HG02798 (cell line): ENCODE data around the gene CPEB3.
"Not testable (repeated sequence)": the region's sequence is repeated elsewhere in the genome, so short reads cannot be mapped to it uniquely, and the experiment has no call there.

ENCODE experiments used
- ATAC-seq: cut with Tn5 transposase; IDR thresholded peaks from one replicate; pipeline ENCODE4 v1.9.1; 2021; ENCODE audit warnings: mild to moderate bottlenecking; ENCODE audit not compliant: unreplicated experiment, poor library complexity

CPEB3 gene

DNA sequence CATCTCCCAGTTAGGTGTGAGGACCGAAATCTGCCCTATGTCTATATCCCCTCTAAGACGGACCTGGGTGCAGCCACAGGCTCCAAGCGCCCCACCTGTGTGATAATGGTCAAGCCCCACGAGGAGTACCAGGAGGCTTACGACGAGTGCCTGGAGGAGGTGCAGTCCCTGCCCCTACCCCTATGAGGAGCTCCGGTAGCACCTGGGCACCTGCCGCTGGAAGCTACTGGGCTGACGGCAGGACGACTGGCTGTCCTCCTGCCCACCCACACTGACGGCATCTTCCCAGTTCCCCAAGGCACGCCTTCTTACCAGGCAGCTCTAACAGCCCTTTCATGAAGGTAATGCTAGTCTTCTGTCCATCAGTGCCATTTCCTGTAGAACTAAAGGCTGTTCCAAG is 74.3 kb downstream of the CPEB3 start:
- not testable (repeated sequence) for ATAC-seq

GRCh38 chr10:92215222-92215621 is 75.7 kb downstream of the CPEB3 start:
- not testable (repeated sequence) for ATAC-seq

GRCh38 chr10:92213049-92213448 is 77.8 kb downstream of the CPEB3 start:
- no peak for ATAC-seq

GRCh38 chr10:92208736-92209135 is 82.1 kb downstream of the CPEB3 start:
- no peak for ATAC-seq

- ATAC-seq, result no peak
Measured at GRCh38 chr10:92208157-92208720, 82.6 kb downstream of the CPEB3 start.

- ATAC-seq, result no peak
Measured at GRCh38 chr10:92207061-92207460, 83.8 kb downstream of the CPEB3 start.

DNA sequence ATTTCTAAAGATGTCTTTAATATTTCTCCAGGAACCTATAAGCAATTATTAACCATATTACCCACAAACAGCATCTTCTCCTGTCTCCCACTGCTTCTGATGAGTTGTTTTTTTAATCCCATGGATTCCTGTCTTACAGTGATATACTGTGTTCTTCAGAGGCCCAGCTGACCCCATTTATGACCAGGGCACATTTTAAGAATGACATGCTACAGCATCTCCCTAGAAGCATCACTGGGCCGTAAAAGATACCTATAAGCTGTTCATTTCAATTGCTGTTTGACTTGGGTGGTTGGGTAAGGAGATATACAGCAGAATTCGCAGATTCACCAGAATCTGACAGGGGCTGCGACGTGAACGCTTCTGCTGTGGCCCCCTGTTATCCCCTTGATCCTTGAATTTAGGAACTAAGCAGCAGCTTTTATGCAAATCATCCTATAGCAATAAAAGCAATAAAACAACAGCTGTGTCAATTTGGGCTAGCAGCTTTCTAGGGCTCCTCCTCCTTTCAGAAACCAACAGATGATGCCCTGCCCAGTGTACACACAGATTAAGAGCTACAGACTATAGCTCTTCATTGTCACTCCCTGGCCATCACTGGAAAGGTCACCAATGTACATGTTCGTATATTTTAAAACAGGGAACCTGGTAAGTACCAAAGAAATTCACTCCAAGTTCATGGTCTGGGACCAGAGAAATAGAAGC is 86.8 kb downstream of the CPEB3 start:
- ATAC-seq, result no peak

DNA sequence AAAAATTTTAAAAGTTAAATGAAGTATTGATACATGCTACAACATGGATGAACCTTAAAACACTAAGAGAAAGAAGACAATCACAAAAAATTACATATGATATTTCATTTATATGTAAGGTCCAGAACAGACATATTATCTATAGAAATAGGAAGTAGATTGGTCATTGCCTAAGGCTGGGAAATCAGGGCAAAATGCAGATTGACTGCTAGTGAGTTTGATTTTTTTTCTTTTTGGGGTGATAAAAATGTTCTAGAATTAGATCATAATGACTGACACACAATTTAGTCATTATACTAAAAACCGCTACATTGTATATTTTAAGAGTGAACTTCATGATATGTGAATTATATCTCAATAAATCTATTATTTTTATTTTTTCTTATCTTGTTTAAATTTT is 88.3 kb downstream of the CPEB3 start:
- ATAC-seq, result no peak

- ATAC-seq, result no peak
Measured at GRCh38 chr10:92200564-92200963, 90.3 kb downstream of the CPEB3 start.

GRCh38 chr10:92187101-92187500 is 103.8 kb downstream of the CPEB3 start:
- ATAC-seq, result peak; percentile 68

GRCh38 chr10:92184977-92185376 is 105.9 kb downstream of the CPEB3 start:
- no peak for ATAC-seq

DNA sequence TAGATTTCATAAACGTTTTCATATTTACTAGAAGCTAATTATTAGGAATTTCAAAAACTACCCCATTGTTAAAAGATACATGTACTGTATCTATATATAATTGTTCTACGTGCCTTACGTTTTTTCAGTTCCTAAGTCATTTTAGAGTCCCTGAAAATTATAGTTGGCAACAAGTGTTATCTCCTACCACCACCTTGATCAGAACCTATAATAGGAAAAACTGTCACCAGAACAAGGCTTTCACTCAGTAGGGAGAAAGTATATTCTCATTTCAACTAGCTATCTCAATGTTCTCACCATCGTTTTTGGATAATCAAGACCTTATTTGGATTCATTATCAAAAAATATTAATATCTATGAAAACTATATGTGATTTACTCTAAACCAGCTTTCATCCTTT is 107.7 kb downstream of the CPEB3 start:
- no peak for ATAC-seq

- no peak for ATAC-seq
Measured at GRCh38 chr10:92181575-92181974, 109.3 kb downstream of the CPEB3 start.

DNA sequence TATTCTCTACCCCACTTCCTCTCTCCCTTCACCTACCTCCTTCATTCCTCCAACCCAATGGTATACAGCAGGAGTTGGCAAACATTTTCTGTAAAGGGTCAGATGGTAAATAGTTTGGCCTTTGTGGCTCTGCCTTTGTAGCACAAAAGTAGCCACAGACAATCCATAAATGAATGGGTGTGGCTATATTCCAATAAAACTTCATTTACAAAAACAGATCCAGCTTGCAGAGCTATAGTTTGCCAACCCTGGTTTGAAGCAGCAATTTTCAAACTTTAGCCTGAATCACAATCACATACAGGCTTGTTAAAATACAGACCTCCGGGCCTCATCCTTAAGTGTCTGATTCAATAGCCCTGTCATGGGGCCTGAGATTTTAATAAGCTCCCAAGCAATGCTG is 110.5 kb downstream of the CPEB3 start:
- no peak for ATAC-seq

DNA sequence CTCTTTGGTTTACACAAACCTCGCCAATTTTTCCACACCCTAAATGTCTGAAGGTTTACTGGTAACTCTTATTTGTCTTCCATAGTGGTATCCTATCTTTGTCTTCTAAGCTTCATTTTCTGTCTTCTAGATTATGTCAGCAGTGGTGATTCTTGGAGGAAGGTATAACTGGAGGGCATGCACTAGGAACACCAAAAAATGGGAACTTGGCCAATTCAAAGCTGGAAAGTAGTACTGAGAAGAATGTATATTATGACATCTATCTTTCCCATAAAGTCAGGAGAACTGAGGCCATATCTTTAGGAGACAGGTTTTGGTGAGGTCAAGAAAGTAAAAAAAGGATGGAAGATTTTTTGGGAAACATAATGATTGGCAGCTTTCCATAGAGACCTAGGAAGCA is 113.3 kb downstream of the CPEB3 start:
- no peak for ATAC-seq

DNA sequence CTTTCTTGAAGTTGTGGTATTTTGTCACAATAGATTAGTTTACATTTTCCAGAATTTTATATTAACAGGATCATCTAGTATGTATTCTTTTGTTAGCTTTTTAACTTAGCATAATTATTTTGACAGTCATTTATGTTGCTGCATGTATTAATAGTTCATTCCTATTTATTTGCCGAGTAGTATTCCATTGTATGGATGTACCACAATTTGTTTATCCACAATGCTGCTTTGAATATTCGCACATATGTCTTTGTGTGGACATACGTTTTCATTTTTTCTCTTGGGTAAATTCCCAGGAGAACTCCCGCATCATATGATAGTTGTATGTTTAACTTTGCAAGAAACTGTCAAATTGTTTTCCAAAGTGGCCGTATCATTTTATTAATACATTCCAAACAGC is 115.7 kb downstream of the CPEB3 start:
- no peak for ATAC-seq

DNA sequence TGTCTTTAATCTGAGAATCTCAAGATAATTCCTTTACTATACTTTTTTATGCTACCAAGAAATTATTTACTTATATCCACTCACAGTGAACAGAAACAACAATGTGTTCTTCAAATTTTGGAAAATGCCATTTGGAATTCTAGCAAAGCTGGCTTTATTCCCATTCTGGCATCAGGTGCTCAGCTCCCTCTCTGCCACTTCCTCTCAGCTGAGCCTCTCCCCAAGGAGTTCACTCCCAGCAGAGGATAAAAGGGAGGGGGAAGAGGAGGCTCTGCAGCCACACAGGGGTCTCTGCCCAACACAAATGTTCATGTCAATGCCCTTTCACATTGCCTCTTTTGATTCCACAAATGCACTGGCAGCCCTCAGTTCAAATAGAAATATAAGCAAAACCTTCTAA is 116.9 kb downstream of the CPEB3 start:
- no peak for ATAC-seq

DNA sequence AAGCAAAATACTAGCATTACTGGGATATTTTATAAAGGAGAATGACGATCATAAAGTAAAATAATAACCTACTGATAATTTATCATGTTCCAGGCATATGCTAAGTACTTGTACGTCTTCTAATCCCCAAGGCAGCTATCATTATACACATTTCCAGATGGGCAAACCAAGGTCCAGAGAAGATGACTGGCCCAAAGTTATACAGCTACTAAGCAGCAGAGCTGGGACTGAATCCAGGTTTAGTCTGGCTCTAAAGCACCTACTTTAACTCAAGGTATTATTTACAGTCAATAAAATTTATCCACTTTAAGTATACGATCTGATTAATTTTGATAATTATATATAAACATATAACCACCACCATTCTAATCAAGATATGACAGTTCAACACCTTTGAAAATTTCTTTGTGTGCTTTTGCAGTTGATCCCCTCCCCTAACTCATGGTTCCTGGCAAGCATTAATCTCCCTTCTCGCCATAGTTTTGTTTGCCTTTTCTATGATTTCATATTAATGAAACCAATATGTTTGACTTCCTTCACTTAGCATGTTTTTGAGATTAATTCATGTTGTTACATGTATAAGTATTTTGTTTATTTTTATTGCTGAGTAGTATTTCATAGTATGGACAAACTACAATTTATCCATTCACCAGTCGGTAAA is 126.7 kb downstream of the CPEB3 start:
- ATAC-seq, result no peak

DNA sequence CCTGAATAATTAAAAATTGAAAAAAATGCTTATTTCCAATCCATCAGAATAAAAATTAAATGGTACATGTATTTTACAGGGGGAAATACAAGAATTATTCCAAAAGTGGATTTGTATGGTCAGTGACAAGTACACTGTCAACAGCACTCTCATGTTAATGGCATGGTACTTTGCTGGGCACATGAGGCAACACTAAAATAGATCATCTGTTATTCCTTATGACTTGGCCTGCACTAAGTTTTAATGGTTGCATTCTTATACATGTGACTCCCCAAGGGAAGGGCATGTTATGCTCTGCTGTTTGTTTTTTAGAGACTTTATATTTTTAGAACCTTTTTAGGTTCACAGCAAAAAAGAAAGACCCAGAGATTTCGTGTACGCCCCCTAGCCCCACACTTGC is 128.3 kb downstream of the CPEB3 start:
- no peak for ATAC-seq

DNA sequence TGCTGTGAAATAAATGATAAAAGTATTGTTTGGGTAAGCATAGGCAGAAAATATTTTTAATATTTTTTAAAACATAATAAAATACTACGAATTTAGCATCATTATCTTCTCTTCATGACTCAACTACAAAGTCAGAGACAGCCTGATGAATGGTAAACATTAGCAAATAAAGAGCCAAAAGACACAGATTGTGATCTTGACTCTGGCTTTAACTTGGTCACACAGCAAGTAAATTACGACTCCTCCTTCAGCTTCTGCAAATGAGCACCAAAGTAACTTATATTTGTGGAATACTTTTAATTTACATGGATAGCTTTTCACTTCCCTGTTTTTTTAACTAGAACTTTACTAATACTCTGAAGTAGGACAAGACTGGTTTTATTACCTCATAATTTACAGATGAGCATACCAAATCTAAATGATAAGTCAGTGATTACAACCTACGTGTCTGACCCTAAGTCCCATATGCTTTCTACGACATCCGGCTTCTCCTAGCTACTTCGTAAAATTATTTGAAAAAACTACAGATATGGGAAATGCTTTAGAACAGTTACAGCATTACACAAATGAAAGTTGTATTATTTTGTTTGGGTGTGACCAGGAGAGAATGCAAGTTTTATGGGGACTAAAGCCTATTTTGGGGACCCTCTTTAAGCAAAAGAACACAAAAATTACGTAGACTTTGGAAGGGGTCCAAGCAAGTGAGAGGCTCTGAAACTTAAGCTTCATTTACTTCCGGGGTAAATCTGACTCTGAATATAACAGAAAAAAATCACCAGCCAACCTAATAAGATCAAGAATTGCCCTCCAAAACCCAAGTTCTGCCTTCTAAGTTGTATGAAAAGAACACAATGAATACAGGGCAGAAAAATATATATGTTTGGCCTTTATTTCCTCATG is 133.8 kb downstream of the CPEB3 start:
- ATAC-seq, result no peak

DNA sequence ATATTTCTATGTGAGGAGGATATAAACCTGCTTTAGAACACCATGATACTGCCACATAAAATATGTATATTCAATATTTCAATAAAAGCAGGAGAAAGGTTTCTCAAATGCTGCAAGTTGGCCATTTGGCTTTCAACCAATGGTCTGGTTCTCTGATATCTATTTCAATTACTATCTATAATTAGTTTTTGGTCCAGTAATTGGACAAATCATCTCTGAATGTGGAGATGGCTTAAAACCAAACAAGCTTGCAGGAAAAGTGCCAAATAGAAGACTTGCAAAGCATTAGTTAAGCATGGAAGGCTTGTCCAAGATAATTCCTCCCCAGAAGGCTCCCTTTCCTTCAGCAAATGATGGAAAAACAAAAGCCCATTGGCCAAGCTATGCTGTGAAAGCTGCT is 140.1 kb downstream of the CPEB3 start:
- no peak for ATAC-seq
